HG02938 (cell line): Measurements from ENCODE around the gene DTD1.
A peak's percentile ranks its signal among the peaks of the same experiment; 100 is the strongest.
"Not testable (repeated sequence)": the region's sequence is repeated elsewhere in the genome, so short reads cannot be mapped to it uniquely, and the experiment has no call there.

Experiments used
- ATAC-seq: cut with Tn5 transposase; IDR thresholded peaks from one replicate; pipeline ENCODE4 v1.9.1; 2021; ENCODE audit warnings: mild to moderate bottlenecking, moderate library complexity; ENCODE audit not compliant: unreplicated experiment

Gene DTD1

DNA sequence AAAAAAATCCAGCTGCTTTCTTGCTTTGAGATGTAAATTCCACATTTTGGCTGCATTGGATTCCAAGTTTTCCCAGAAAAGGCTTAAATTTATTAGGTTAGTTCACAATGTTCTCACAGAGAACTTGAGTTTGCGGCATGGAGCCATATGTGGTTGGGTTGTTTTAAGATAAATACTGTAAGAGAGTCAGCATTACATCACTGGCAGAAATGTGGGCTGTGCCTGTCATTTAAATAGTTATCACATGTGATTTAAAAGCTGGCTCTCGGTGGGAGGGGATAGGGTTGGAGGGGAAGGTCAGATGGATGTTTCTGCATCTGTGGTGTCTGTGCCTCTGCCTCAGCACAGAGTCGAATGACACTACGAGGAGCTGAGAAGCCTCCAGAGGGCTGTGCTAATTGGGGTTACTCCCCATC, 151.9 kb downstream of the DTD1 start:
- ATAC-seq, result no peak

DNA sequence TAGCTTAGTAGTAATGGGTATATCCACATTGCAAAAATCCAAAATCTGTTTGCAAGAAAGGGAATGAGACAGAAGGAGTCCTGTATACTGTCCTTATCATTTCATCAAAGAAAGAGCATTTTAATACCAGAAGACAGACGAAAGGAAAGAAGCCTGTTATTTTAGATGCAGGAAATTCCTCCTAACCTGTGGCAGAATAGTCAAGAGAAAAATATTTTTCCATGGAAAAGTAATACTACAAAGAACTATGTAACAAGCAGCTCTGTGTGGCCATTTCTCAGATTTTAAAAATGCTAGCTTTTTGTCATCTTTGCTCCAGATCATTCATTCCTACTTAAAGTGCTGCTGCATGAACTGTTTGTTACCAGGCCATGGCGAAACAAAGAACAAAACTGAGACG, 152.9 kb downstream of the DTD1 start:
- ATAC-seq, result no peak

DNA sequence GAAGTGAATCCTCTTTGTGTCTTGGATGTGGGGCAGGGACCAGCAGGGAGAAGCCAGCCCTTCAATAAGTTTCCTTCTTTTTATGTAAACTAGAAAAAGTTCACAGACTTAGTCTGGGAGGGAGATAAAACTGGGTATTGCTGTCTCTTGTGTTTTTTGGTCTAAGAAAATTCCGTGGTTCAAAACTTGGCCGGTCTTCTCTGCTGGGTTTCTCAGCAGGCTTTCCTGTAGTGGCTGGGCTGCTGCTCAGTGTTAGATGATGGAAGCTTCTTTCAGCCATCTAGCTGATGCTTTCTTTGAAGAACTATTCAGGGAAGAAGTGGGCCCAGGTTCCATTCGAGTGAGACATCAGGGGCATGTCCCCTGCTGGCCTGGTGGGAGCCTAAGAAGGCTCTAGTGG, 155.0 kb downstream of the DTD1 start:
- no peak for ATAC-seq

- ATAC-seq, result no peak
Observed at GRCh38 chr20:18743665-18744440, 156.0 kb downstream of the DTD1 start.

DNA sequence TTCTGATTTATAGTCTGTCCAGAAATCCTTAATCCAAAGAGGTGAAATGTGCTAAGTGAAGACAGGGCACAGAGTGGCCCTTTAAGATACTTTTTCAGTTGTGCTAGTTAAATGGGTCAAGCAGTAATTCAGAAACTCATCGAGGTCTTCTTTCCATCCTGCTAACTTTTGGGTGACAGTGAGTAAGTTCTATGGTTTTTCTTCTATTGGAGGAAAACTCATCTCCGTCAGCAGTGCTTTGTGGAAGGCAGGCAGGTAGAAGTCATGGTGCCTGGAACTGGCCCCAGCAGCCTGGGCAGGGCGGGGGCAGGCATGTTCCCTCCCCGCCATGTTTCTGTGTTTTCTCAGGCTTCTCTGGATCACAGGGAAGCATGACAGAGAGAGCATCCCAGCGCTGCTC, 159.2 kb downstream of the DTD1 start:
- ATAC-seq, result no peak

DNA sequence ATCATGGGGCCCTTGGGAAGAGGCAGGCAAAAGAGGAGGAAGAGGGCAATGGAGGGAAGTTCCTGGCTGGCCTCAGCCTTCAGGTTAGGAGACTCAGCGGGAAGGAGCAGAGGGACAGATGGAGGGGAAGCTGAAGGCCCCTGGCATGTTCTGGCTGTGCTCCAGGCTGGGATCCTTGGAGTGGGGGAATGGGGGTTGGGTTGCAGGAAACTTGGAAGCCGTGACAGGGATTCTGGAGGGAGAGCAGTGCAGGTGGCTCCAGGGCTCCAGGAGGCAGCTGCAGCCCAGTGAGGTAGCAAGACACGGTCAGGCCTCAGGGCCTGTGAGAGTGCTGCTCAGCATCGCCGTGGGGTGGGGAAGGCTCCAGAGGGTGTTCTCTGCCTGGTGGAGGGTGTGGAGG, 161.1 kb downstream of the DTD1 start:
- no peak for ATAC-seq

- ATAC-seq, result no peak
Observed at GRCh38 chr20:18749528-18749927, 161.7 kb downstream of the DTD1 start.

DNA sequence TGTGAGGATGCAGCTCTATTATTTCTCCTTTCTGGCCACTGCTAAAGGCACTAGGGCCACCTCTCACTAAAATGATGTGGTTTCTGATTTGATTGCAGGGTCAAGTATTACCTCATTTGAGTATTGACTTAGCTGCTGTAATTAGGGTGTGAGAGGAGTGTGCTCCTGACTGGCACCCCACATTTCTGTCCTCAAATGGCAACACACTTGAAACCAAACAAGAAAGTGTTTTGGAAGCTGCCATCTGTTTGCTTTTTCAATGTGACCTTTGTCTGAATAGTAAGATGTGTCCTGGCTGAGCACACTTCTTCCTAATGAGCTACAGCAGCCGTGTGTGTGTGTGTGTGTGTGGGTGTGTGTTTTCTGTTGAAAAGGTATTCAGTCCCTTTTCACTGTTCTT, 162.9 kb downstream of the DTD1 start:
- no peak for ATAC-seq

DNA sequence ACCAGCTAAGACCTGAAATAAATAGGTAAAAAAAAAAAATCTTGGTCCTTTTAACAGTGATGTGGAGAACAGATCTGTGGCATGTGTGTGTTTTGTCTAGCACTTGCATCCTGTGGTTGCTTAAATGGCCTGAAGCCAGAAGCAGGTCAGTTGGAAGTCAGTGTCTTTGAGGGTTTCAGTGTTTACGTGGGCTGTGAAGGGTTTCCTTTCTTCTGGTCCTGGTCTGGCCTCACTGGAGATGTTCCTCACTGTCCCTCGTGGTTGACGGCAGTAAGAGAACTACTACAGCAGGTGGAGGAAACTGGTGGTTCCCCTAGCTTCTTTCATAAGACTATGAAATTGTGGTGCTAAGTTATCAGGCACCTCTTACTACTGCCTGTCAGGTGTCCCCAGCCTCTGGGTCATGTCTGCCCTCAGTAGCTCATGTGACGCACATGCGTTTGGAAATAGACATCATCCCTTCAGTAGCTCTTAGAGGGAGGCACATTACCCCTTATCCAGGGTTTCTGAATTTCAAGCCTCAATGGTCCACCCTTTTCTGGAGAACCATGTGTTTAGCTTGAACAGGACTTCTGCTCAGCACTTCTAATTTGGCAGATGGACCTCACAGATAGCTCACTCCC, 166.3 kb downstream of the DTD1 start:
- ATAC-seq, result peak; percentile 99

GRCh38 chr20:18754653-18755045, 166.8 kb downstream of the DTD1 start:
- no peak for ATAC-seq

DNA sequence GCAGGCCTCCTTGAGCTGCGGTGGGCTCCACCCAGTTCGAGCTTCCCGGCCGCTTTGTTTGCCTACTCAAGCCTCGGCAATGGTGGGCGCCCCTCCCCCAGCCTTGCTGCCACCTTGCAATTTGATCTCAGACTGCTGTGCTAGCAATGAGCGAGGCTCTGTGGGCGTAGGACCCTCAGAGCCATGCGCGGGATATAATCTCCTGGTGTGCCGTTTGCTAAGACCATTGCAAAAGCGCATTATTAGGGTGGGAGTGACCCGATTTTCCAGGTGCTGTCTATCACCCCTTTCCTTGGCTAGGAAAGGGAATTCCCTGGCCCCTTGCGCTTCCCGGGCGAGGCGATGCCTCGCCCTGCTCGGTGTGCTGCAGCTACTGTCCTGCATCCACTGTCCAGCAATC, 173.0 kb downstream of the DTD1 start:
- ATAC-seq, result not testable (repeated sequence)

GRCh38 chr20:18767676-18768075, 179.8 kb downstream of the DTD1 start:
- ATAC-seq, result no peak

GRCh38 chr20:18773566-18773965, 185.7 kb downstream of the DTD1 start:
- no peak for ATAC-seq

DNA sequence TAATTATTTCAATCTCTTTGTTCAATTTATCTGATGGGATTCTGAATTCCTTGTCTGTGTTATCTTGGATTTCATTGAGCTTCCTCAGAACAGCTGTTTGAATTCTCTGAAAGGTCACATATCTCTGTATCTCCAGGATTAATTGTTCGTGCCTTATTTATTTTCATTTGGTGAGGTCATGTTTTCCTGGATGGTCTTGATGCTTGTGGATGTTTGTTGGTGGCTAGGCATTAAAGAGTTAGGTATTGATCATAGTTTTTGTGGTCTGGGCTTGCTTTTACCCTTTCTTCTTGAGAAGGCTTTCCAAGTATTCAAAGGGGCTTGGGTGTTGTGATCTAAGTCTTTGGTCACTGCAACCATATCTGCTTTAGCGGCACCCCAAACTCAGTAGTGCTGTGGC, 186.4 kb downstream of the DTD1 start:
- no peak for ATAC-seq

- no peak for ATAC-seq
Observed at GRCh38 chr20:18775633-18776032, 187.8 kb downstream of the DTD1 start.

- no peak for ATAC-seq
Observed at GRCh38 chr20:18778690-18779392, 191.0 kb downstream of the DTD1 start.

DNA sequence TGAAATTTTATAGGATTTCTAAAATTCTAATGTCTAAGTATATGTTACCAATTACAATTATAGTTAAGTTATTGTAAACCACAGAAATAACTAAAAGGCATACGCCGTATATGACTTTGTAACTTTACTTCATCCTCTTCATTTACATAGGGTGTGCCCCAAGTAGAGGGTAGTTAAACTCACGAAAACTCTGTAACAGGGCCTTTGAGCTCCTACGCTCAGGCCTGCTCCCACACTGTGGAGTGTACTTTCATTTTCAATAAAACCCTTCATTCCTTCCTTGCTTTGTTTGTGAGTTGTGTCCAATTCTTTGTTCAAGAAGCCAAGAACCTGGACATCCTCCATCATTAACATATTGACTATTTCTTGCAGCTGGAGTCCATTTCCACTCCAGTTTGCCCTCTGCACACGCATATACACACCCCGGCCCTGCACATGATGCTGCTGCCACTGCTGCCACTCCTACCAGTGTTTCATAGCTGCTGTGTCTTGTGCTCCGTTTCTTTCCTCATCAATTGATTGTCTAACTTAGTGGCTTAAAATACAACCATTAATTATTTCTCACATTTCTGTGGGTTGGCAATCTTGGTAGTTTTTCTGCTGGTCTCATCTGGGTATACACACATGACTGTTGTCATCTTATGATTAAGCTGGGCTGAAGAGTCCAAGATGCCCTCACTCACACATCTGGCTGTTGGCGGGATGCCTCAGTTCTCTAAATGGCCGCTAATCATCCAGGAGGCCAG, 192.7 kb downstream of the DTD1 start:
- ATAC-seq, result no peak

DNA sequence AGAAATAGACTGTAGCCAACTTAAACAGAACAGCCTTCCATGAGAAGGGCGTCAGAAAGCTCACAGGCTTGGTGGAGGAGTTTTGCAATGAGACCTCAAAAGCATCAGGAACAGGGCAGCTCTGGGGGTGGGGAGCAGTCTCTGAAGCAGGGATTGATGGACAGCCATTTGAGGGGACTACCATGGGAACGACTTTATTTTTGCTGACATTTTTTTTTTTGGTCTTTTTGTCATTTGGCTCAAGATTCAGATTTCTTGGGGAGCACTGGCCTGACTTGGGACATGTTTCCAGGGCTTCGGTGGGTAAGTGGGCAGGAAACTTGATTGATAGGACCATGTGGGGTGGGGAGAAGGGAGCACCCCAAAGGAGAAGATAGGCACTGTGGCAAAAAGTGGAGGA, 193.7 kb downstream of the DTD1 start:
- no peak for ATAC-seq

DNA sequence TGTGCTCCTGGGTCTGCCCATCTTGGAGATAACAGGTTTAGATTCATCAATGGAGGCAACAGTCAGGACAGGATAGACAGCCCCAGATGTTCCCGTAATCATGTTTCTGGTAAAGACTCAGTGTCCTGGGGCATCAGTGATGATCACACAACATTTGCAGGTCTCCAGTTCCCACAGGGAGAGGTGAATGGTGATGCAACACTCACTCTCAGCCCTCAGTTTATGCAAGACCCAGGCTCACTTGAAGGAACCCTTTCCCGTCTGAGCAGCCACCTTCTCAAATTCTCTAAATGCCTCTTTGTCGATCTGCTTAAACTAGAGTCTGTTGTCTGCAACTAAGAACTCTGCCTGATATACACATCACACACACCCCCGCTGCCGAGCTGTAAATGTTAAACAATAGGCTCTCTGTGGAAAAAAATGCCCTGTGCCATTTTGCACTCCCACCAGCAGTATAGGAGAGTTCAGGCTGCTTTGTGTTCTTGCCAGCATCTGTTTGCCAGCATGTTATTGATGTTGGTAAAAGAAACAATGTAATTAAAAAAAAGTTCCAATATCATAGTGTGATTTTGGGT, 195.6 kb downstream of the DTD1 start:
- no peak for ATAC-seq

DNA sequence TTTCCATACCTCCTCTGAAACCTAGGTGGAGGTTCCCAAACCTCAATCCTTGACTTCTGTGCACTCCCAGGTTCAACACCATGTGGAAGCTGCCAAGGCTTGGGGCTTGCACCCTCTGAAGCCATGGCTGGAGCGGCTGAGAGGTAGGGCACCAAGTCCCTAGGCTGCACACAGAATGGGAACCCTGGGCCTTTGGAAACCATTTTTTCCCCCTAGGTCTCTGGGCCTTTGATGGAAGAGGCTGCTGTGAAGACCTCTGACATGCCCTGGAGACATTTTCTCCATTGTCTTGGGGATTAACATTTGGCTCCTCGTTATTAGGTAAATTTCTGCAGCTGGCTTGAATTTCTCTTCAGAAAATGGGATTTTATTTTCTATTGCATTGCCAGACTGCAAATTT, 199.2 kb downstream of the DTD1 start:
- not testable (repeated sequence) for ATAC-seq

GRCh38 chr20:18788021-18788420, 200.2 kb downstream of the DTD1 start:
- ATAC-seq, result no peak
